ENCODE results near the gene ITPK1.

Gene ITPK1

GRCh38 chr14:93040443-93040842 lies 75.3 kb downstream of the ITPK1 start:
- DNase-seq = no peak

- no peak for DNase-seq
These were observed 75.9 kb downstream of the ITPK1 start for GRCh38 chr14:93039649-93040315.

GRCh38 chr14:93037351-93037750 lies 78.4 kb downstream of the ITPK1 start:
- no peak for DNase-seq

- DNase-seq = no peak
These were observed 78.9 kb downstream of the ITPK1 start for GRCh38 chr14:93036652-93037345.

GRCh38 chr14:93035917-93036651 lies 79.6 kb downstream of the ITPK1 start:
- no peak for DNase-seq

GRCh38 chr14:93035585-93035916 lies 80.2 kb downstream of the ITPK1 start:
- no peak for DNase-seq

GRCh38 chr14:93034671-93034994 lies 81.1 kb downstream of the ITPK1 start:
- no peak for DNase-seq

- no peak for DNase-seq
These were observed 81.6 kb downstream of the ITPK1 start for GRCh38 chr14:93033983-93034670.

GRCh38 chr14:93033084-93033982 lies 82.4 kb downstream of the ITPK1 start:
- DNase-seq = peak; percentile 27 to 52

GRCh38 chr14:93032421-93032936 lies 83.2 kb downstream of the ITPK1 start:
- DNase-seq = peak; percentile 70 to 78

GRCh38 chr14:93031505-93032315 lies 84.0 kb downstream of the ITPK1 start:
- no peak for DNase-seq

GRCh38 chr14:93030761-93031160 lies 85.0 kb downstream of the ITPK1 start:
- no peak for DNase-seq

GRCh38 chr14:93029911-93030508 lies 85.7 kb downstream of the ITPK1 start:
- no peak for DNase-seq

- DNase-seq = no peak
These were observed 86.3 kb downstream of the ITPK1 start for GRCh38 chr14:93029417-93029816.

- no peak for DNase-seq
These were observed 87.0 kb downstream of the ITPK1 start for GRCh38 chr14:93028724-93029076.

- DNase-seq = no peak
These were observed 87.7 kb downstream of the ITPK1 start for GRCh38 chr14:93027810-93028723.

GRCh38 chr14:93026339-93026738 lies 89.4 kb downstream of the ITPK1 start:
- DNase-seq = no peak

- DNase-seq = no peak
These were observed 90.7 kb downstream of the ITPK1 start for GRCh38 chr14:93025055-93025454.

- no peak for DNase-seq
These were observed 91.2 kb downstream of the ITPK1 start for GRCh38 chr14:93024493-93024892.

All from inflammatory macrophage treated with lipopolysaccharide for 1 hour (primary cell).